Upper lobe of left lung (tissue), 4 donors: ENCODE data around the gene SLC25A47.

Source experiments
- CTCF ChIP-seq, 6 experiments: fragments of 450-650 bp in 4 of 6; fragments of 200-600 bp in 2 of 6; sonication (generic) in 2 of 6; IDR thresholded peaks; one replicate each; pipeline ENCODE4 v1.5.1; 2016 to 2019; ENCODE audit warnings: antibody characterized with exemption in 6 of 6
- EP300 ChIP-seq, 4 donors: sonication (generic); formaldehyde crosslinking; IDR thresholded peaks; one replicate each; pipeline ENCODE4 v1.5.1; 2017; ENCODE audit warnings: antibody characterized with exemption in 4 of 4, control low read depth in 2 of 4
- POLR2AphosphoS5 ChIP-seq, 2 donors: sonication (generic); formaldehyde crosslinking; IDR thresholded peaks; one replicate each; pipeline ENCODE4 v1.5.1; 2017; ENCODE audit warnings: antibody characterized with exemption in 2 of 2

- TF ChIP-seq CTCF (IDR thresholded peaks at IDR 0.05) (no peak), EP300 (IDR thresholded peaks at IDR 0.05) (no peak), POLR2AphosphoS5 (IDR thresholded peaks at IDR 0.05) (no peak)
Measured at GRCh38 chr14:100363053-100363452, 39.9 kb downstream of the SLC25A47 start.
